GM18526 (cell line): ENCODE data around the gene COL19A1.

Experiments
- POLR2A ChIP-seq: IDR thresholded peaks from 3 replicates; pipeline ENCODE4 v1.6.1; 2011; ENCODE audit not compliant: insufficient read length; ENCODE audit errors: extremely low read depth

Gene COL19A1

DNA sequence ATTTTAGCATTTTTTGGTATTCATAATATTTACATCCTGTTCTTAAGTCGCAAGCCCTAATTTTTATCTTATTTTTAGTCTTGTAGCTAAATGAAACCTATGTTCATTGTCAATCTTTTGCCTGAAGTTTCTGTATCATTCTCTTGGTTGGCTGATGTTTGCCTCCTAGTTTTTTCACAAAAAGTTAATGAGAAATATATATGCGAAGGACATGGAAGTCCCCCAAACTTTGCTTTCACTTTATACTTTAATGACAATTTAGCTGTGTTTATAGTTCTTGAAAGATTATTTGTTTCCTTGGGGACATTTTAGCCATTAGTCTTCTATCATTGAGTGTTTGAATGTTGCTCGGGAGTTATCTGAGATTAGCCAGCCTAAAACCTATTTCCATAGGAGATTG, 118.2 kb downstream of the COL19A1 start:
- TF ChIP-seq POLR2A: no peak

- no peak for TF ChIP-seq POLR2A
Measured at GRCh38 chr6:69985180-69985579, 118.8 kb downstream of the COL19A1 start.

DNA sequence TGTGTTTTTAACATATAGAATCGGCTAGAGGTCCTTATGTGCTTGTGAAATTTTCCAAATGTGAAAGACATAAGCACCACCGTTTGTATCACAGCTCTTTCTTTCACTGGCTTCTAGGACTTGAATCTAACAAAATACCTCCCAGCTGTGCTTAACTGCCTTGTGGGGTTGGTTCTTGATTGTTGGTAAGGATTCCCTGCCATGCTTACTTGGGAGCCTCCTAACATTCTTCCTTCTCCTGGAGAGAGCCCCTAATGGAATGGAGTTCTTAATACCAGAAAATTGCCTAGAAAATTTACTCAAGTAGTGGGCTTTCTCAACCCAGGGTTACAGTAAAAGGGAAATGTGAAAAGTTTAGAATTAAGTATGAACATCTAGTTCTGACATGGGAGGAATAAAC, 121.2 kb downstream of the COL19A1 start:
- no peak for TF ChIP-seq POLR2A

- no peak for TF ChIP-seq POLR2A
Measured at GRCh38 chr6:69988458-69989126, 122.2 kb downstream of the COL19A1 start.

- no peak for TF ChIP-seq POLR2A
Measured at GRCh38 chr6:69994251-69994650, 127.9 kb downstream of the COL19A1 start.

DNA sequence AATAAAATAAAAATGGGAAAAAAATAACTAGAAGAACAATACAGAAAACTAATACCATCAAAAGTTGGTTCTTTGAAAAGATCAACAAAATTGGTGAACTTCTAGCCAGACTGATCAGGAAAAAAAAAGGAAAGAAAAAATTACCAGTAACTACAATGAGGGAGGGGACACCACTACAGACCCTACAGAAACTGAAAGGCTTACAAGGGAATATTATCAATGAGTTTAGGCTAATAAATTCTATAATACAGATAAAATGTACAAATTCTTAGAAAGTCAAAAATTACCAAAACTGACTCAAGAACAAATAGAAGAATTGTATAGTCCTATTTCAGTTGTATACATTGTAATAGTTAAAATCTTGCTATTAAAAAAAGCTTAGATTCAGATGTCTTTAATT, 141.8 kb downstream of the COL19A1 start:
- TF ChIP-seq POLR2A: no peak

GRCh38 chr6:70028246-70028645, 161.9 kb downstream of the COL19A1 start:
- TF ChIP-seq POLR2A: no peak

DNA sequence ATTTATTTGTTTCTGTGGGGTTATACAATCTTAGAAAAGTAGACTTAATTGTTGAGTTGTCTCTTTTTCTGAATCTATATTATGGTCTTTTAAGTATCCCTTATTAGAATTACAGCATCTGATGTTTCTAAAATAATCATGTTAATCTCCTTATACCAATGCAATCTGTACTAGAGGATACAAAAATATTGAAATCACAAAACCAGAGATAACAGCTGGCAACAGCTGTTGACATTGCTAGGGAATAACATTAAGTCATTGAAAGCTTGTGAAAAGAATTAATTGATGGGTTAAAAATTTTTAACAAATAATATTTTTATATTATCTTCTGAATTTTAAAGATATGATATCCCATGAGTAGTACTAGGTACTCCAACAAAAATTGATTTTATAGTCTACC, 162.6 kb downstream of the COL19A1 start:
- TF ChIP-seq POLR2A: no peak

DNA sequence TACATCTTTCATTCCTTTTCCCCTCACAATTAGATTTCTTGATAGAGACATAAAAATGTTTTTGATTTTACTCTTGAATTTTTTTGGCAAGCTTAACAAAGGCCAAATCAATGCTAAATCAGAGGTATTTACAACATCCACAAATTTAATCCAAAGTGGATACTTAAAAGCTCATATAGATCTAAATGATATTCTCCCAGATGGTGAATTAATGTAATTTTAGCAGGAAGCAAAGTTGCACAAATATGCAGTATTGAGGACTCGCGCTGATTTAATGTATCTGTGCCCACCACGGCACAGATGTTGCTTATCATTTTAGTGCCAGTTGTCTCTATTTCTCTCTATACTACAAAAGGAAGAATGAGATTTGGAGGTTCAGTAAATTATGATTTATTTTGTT, 167.4 kb downstream of the COL19A1 start:
- TF ChIP-seq POLR2A: no peak

DNA sequence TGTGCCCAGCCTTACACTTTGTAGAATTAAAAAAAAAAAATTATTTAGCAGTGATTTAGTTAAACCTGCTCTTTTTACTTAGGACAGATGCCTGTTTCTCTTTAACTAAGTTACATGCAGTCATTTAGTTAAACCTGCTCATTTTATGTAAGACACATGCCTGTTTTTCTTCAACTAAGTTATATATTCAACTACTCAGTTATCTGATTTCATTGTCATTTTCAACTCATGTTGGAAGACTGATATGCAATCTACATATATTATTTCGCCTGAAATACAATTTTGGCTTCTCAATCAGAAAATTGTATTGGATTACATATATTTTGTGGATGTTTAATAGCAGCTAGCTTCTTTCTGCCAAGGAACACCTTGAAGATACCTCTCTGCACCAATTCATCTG, 171.1 kb downstream of the COL19A1 start:
- TF ChIP-seq POLR2A: no peak

DNA sequence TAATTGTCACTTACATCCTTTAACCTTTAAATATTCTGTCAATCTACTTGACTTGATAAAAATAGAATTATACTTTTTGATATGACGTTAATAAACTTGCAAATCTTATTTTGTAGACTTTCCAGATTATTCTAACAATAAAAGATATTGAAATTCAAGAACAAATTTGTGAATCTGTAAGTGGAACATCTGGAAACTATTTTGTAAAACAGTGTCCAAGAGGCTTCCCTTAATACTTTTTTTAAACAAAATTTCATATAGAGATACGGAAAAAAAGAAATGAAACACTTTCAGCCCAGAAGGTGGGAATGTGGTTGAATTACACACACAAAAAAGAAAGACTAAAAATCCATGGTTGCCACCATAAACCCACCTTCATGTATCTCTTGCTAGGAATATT, 174.4 kb downstream of the COL19A1 start:
- TF ChIP-seq POLR2A: no peak

DNA sequence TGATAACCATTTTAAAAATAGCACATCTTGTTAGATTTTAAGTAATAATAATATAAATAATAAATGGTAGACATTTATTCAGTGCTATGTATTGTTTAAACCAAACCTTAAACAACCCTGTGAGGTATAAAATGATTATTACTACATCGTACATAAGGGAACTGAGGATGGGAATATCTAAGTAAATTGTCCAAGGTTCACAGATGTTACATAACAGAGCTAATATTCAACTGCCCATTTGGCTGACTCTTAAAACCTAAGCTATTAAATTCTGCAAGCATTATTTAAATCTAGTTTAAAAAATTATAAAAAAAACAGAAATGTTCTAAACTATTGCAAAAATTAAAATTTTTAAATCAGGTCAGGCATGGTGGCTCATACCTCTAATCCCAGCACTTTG, 175.1 kb downstream of the COL19A1 start:
- no peak for TF ChIP-seq POLR2A

GRCh38 chr6:70045413-70045812, 179.1 kb downstream of the COL19A1 start:
- no peak for TF ChIP-seq POLR2A

DNA sequence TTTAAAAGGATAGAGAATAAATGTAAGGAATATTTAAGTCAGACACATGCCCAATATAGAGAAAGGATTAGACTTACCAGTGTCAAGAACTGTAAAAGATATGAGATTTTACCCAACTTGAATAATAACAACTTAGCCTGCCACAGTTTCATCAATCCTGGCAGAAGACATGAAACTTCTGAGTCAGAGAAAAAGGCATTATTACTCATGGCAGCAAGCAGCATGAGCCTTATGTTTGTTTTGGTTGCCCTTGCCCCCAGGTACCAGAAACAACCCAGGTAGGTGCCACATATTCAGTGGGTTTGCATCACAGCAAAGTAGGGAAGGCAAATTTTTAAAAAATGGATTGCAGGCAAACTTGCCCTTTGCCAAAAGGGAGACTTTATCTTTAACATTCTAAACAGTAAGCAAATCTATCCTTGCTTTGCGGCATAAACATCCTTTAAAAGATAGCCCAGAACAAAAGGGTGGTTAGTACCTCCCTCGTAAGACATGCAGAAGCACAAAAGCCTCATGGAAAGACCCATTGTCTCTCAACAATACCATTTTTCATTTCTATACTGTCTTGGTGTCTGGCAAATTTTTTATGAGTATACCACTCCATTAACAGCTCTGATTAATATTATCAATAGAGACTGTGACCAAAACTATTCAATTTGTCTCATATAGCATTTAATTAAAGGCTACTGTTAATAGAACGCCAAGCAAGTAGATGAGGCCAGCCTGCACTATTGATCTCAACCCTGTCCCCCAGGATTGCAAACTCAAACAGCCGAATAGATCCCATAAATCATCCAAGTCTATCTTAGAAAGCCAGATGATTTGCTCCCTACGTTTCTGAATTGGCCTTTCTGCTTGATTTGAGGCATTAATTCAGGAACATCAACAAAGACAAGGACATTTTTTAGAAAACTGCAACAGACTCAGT, 185.1 kb downstream of the COL19A1 start:
- no peak for TF ChIP-seq POLR2A

DNA sequence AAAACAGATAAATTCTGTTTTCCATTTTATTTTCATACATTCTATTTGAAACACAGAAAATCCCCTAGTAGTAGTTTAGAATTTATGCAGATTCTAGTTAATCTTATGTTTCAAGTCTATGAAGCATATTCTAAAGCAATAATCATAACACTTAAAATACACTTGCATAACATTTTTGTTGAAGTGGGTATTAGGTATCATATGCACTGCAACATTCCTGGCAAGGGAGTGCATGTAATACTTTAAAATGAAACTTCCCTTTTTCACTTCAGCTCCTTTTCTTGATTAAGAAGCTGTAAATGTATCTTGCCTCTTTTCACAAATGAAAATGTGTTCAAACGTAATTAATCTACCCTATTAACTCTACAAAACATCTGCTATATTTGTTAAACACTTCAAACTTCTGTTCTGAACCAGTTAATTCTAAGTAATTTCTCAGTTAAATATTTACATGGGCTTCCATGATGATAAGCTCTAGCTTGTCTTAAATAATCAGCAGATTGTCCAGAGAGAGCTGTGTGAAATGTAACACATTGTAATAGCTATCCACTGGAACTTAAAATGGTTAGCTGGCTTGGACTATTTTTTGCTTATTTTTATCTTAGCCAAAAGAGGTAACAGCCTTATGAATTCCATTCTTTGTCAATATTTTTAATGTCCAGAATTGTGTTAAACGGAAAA, 192.8 kb downstream of the COL19A1 start:
- TF ChIP-seq POLR2A: no peak

GRCh38 chr6:70060680-70061079, 194.3 kb downstream of the COL19A1 start:
- TF ChIP-seq POLR2A: no peak
